Suprapubic skin (tissue), 4 donors: ENCODE measurements around the gene ESR2. TPM values are rescaled to one million over a fixed set of nuclear protein-coding genes. Genes with fewer than 3 reads are reported as not detected.

ENCODE experiments used
- DNase-seq, 2 donors: peaks; one replicate each; pipeline ENCODE4 v3.0.0-alpha.2; 2019; ENCODE audit warnings: low spot score in 2 of 2
- H3K27ac ChIP-seq: fragments of 200-600 bp; sonication (generic); one replicate; pipeline ENCODE4 v1.5.1; 2019
- H3K27me3 ChIP-seq: fragments of 200-600 bp; sonication (generic); one replicate; pipeline ENCODE4 v1.5.1; 2019
- H3K36me3 ChIP-seq: fragments of 200-600 bp; sonication (generic); one replicate; pipeline ENCODE4 v1.5.1; 2019
- H3K4me1 ChIP-seq: fragments of 200-600 bp; sonication (generic); one replicate; pipeline ENCODE4 v1.5.1; 2019
- H3K4me3 ChIP-seq: fragments of 200-600 bp; sonication (generic); one replicate; pipeline ENCODE4 v1.5.1; 2019; ENCODE audit warnings: mild to moderate bottlenecking
- H3K9me3 ChIP-seq: fragments of 200-600 bp; sonication (generic); one replicate; pipeline ENCODE4 v1.5.1; 2019
- CTCF ChIP-seq, 2 donors: fragments of 200-600 bp in 1 of 2; fragments of 450-650 bp in 1 of 2; sonication (generic) in 1 of 2; IDR thresholded peaks; one replicate each; pipeline ENCODE4 v1.5.1; 2016 to 2019; ENCODE audit warnings: antibody characterized with exemption in 2 of 2, mild to moderate bottlenecking in 1 of 2, moderate library complexity in 1 of 2
- EP300 ChIP-seq: sonication (generic); formaldehyde crosslinking; IDR thresholded peaks from one replicate; pipeline ENCODE4 v1.6.1; 2017; ENCODE audit warnings: antibody characterized with exemption
- POLR2A ChIP-seq, 2 donors: fragments of 450-650 bp; IDR thresholded peaks; one replicate each; pipeline ENCODE4 v1.6.1; 2017; ENCODE audit warnings: antibody characterized with exemption in 2 of 2, mild to moderate bottlenecking in 2 of 2, moderate library complexity in 2 of 2
- POLR2AphosphoS5 ChIP-seq, 3 donors: sonication (generic); formaldehyde crosslinking; IDR thresholded peaks; one replicate each; pipeline ENCODE4 v1.6.1; 2017; ENCODE audit warnings: antibody characterized with exemption in 3 of 3
- WGBS: methylation state at CpG from one replicate; pipeline ENCODE4 v1.1.5; 2018; 5-methylcytosine and 5-hydroxymethylcytosine counted together
- total RNA-seq, 4 donors: library from RNA; depleted of rRNA; stranded (reverse); fragments of >200 nt; gene quantifications; one replicate each; pipeline ENCODE4 v1.1.0, GENCODE V29; 2016

The ESR2 gene
- total RNA-seq, 4 donors from 2014 or later = 0.38 to 1.4 (median 1.1) TPM; not detected in 1

DNA sequence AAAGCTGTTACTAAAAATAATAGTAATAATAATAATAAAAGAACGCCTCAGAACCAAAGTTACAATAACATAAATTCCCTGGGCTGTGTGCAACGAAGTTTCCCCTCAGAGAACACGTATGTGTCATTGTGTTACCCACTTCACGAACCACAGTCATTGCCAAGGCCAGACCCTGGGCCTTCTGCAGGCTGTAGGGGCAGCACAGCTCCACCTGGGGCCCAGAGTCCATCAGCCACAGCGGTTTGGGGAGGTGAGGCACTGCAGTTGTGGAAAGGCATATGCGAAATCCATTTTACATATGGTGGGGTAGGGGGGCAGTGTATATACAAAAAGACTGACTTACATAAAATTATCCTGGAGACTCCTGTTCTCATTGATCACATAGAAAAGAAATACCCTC lies 56.1 kb downstream of the ESR2 start:
- Histone ChIP-seq H3K4me3 (no peak overlapping the region), H3K36me3 (peaks cover 2% of the 10 kb centered on the region), H3K27me3 (no peaks in the 10 kb centered on the region), H3K4me1 (no peaks in the 10 kb centered on the region), H3K27ac (no peak overlapping the region), H3K9me3 (no peaks in the 10 kb centered on the region)
- no peak for TF ChIP-seq CTCF (IDR thresholded peaks at IDR 0.05)
- TF ChIP-seq POLR2A (IDR thresholded peaks at IDR 0.05) = no peak
- TF ChIP-seq POLR2AphosphoS5 (IDR thresholded peaks at IDR 0.05) = no peak
- TF ChIP-seq EP300 = no peak
- WGBS = 91% methylated on average over 6 of the region's 6 CpGs
- no peak for DNase-seq

- Histone ChIP-seq H3K36me3 (peaks cover 20% of the 10 kb centered on the region), H3K4me1 (no peaks in the 10 kb centered on the region), H3K9me3 (no peaks in the 10 kb centered on the region), H3K4me3 (no peak overlapping the region), H3K27me3 (no peaks in the 10 kb centered on the region), H3K27ac (no peak overlapping the region)
- DNase-seq = no peak
- TF ChIP-seq CTCF (IDR thresholded peaks at IDR 0.05) (no peak), EP300 (no peak), POLR2AphosphoS5 (IDR thresholded peaks at IDR 0.05) (no peak), POLR2A (IDR thresholded peaks at IDR 0.05) (no peak)
- WGBS = 76% methylated on average over 13 of the region's 13 CpGs
Measured at GRCh38 chr14:64235652-64236640, 58.2 kb downstream of the ESR2 start.

DNA sequence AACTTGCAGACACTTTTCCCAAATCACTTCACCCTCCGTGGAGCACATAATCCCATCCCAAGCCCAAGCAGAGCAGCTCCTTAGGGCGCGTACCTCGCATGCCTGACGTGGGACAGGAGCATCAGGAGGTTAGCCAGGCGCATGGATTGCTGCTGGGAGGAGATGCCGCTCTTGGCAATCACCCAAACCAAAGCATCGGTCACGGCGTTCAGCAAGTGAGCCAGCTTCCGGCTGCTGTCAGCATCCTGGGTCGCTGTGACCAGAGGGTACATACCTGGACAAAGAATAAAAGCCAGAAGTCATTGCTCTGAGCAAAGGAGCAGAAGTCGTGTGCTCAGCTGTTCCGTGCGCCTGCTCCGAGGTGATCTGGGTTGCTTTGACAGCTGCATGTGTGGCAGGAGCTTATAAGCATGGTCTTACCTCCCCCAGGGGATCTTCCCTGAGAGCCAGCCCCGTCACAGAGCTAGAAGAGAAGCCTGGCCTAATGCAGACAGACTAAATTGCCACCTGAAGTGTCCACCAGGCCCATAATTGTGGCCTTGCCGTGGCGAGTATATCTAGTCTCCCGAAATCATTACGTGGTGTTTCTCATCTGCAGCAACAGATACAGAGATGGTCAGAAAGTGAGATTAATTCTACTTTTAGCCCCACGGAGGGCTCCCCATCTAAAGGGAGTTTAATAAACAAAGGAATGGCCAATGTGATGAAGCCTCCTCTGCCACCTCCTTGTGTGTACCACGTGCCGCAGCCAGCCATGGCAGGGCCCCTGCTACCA lies 59.1 kb downstream of the ESR2 start:
- no peak overlapping the region for H3K27ac ChIP-seq
- no peak for DNase-seq
- H3K27me3 ChIP-seq = no peaks in the 10 kb centered on the region
- no peaks in the 10 kb centered on the region for H3K4me1 ChIP-seq
- WGBS = 74% methylated on average over 18 of the region's 24 CpGs
- no peaks in the 10 kb centered on the region for H3K9me3 ChIP-seq
- TF ChIP-seq POLR2AphosphoS5 (IDR thresholded peaks at IDR 0.05) (no peak), EP300 (no peak), POLR2A (IDR thresholded peaks at IDR 0.05) (no peak), CTCF (IDR thresholded peaks at IDR 0.05) (no peak)
- H3K4me3 ChIP-seq = no peak overlapping the region
- peaks cover 24% of the 10 kb centered on the region for H3K36me3 ChIP-seq

DNA sequence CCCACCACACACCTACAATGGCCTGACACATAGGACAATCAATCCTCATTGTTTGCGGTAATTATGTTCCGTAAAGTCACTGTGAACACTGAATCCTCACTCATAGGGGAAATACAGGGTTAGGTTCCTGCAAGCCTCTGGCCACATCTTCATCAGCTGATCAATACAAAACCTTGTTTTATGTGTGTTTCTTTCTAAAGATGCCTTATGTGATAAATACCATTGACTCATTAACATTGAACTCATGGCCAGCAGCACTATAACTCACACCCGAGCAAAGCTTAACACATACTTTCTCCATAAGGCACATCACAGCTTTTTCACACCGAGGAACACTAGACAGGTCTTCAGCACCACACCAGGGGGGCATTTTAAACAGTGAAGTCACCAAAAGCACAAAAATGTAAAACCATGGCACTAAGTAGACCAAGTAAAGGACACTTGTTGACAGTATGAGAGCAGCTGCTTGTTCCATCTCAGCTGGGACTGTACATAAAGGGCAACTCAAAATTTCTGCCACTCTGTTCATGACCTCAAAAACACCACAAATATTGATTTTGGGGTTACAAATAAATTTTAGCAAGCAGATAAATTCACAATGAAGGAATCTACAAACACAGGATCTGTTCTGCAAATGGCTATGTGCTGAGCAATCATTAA lies 60.5 kb downstream of the ESR2 start:
- DNase-seq = no peak
- no peak overlapping the region for H3K27ac ChIP-seq
- H3K36me3 ChIP-seq = peaks cover 32% of the 10 kb centered on the region
- H3K4me1 ChIP-seq = no peaks in the 10 kb centered on the region
- TF ChIP-seq POLR2AphosphoS5 (IDR thresholded peaks at IDR 0.05) = no peak
- no peak for TF ChIP-seq CTCF (IDR thresholded peaks at IDR 0.05)
- no peak for TF ChIP-seq EP300
- TF ChIP-seq POLR2A (IDR thresholded peaks at IDR 0.05) = no peak
- whole genome bisulfite sequencing = 92% methylated on average over 4 of the region's 4 CpGs
- H3K4me3 ChIP-seq = no peak overlapping the region
- H3K9me3 ChIP-seq = no peaks in the 10 kb centered on the region
- H3K27me3 ChIP-seq = no peaks in the 10 kb centered on the region
